Measurements from ENCODE around the gene ANKRD55. TPM values are rescaled to one million over a fixed set of nuclear protein-coding genes. Genes with fewer than 3 reads are reported as not detected.
"Not testable (repeated sequence)": the region's sequence is repeated elsewhere in the genome, so short reads cannot be mapped to it uniquely, and the experiment has no call there.

Gene ANKRD55
- total RNA-seq, 2 donors from 2014 or later: not detected

GRCh38 chr5:56152437-56152836 is 80.7 kb downstream of the ANKRD55 start:
- Histone ChIP-seq H3K9me3 (no peaks in the 10 kb centered on the region), H3K27ac (no peak overlapping the region), H3K4me3 (no peak overlapping the region), H3K36me3 (no peaks in the 10 kb centered on the region), H3K9ac (ENCODE audit: low read depth in 2 of 2, low read length in 2 of 2) (no peak overlapping the region), H3K27me3 (no peaks in the 10 kb centered on the region), H3K4me1 (no peaks in the 10 kb centered on the region)
- DNase-seq: no peak
- no peak for TF ChIP-seq CTCF (IDR thresholded peaks at IDR 0.05)
- intact Hi-C loops (cut with DNase I): no loop called here

- H3K36me3 ChIP-seq; H3K9me3 ChIP-seq; H3K9ac ChIP-seq (ENCODE audit: low read depth in 2 of 2, low read length in 2 of 2); DNase-seq; H3K4me1 ChIP-seq; H3K4me3 ChIP-seq; intact Hi-C loops (cut with DNase I); H3K27ac ChIP-seq; H3K27me3 ChIP-seq: not testable (repeated sequence)
Observed at GRCh38 chr5:56150756-56151155, 82.4 kb downstream of the ANKRD55 start.

- TF ChIP-seq CTCF (IDR thresholded peaks at IDR 0.05): no peak
- Histone ChIP-seq H3K9ac (ENCODE audit: low read depth in 2 of 2, low read length in 2 of 2) (no peak overlapping the region), H3K4me1 (no peaks in the 10 kb centered on the region), H3K27me3 (no peaks in the 10 kb centered on the region), H3K4me3 (no peak overlapping the region), H3K36me3 (no peaks in the 10 kb centered on the region), H3K9me3 (no peaks in the 10 kb centered on the region), H3K27ac (no peak overlapping the region)
- intact Hi-C loops (cut with DNase I): no loop called here
- DNase-seq: no peak
Observed at GRCh38 chr5:56148453-56148971, 84.6 kb downstream of the ANKRD55 start.

- H3K4me1 ChIP-seq: no peaks in the 10 kb centered on the region
- H3K9ac ChIP-seq (ENCODE audit: low read depth in 2 of 2, low read length in 2 of 2): no peak overlapping the region
- no peak for TF ChIP-seq CTCF (IDR thresholded peaks at IDR 0.05)
- DNase-seq: no peak
- no peaks in the 10 kb centered on the region for H3K27me3 ChIP-seq
- no peak overlapping the region for H3K27ac ChIP-seq
- intact Hi-C loops (cut with DNase I): no loop called here
- H3K9me3 ChIP-seq: no peaks in the 10 kb centered on the region
- no peaks in the 10 kb centered on the region for H3K36me3 ChIP-seq
- no peak overlapping the region for H3K4me3 ChIP-seq
Observed at GRCh38 chr5:56147659-56148230, 85.4 kb downstream of the ANKRD55 start.

- Histone ChIP-seq H3K36me3 (no peaks in the 10 kb centered on the region), H3K9ac (ENCODE audit: low read depth in 2 of 2, low read length in 2 of 2) (no peak overlapping the region), H3K9me3 (no peaks in the 10 kb centered on the region), H3K4me1 (no peaks in the 10 kb centered on the region), H3K27ac (no peak overlapping the region), H3K4me3 (no peak overlapping the region), H3K27me3 (no peaks in the 10 kb centered on the region)
- no peak for TF ChIP-seq CTCF (IDR thresholded peaks at IDR 0.05)
- intact Hi-C loops (cut with DNase I): no loop called here
- no peak for DNase-seq
Observed at GRCh38 chr5:56147106-56147505, 86.0 kb downstream of the ANKRD55 start.

- TF ChIP-seq CTCF (IDR thresholded peaks at IDR 0.05): no peak
- DNase-seq: no peak
- Histone ChIP-seq H3K36me3 (no peaks in the 10 kb centered on the region), H3K9me3 (no peaks in the 10 kb centered on the region), H3K4me3 (no peak overlapping the region), H3K27ac (no peak overlapping the region), H3K27me3 (no peaks in the 10 kb centered on the region), H3K4me1 (no peaks in the 10 kb centered on the region), H3K9ac (ENCODE audit: low read depth in 2 of 2, low read length in 2 of 2) (no peak overlapping the region)
- intact Hi-C loops (cut with DNase I): no loop called here
Observed at GRCh38 chr5:56146674-56147073, 86.5 kb downstream of the ANKRD55 start.

Measured in colonic mucosa (tissue), 4 donors.